ENCODE data around the gene UNC50. TPM values are rescaled to one million over a fixed set of nuclear protein-coding genes. Genes with fewer than 3 reads are reported as not detected.
A peak's percentile ranks its signal among the peaks of the same experiment; 100 is the strongest.

The UNC50 gene
- total and polyA plus RNA-seq, 2 donors (not counting 1 experiment from before 2014, with no cell fraction given) = 27.2 to 38.8 TPM

DNA sequence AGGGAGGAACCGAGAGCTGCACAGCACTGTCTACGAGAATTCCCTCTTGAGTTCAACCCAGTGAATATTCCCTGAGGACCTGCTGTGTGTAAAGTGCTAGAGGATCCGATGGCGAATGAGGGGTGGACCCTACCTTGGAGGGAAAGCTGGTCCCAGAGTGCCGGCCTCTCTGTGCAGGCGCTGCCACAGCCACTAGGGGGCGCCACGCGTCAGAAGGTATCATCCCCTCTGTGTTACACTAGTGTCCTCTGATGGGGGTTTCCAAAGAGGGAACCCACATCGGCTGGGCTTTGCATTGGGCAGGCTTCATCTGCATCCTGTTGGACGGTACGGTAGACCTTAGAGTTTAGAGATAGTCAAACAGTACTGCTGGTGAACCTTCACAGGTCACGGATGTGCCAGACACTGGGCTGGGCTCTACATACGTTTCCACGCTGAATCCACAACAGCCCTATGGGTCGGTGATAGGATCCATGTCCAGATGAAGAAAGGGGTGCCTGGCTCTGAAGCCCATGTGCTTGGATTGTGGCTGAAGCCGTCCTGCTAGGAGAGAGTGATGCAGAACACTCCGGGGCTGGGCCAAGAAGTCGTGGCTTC is 39.1 kb upstream of the UNC50 start:
- H3K27me3 ChIP-seq (replicated peaks in 1 of 4; ENCODE audit: control extremely low read depth in 1 of 4, control insufficient read depth in 3 of 4, insufficient read depth in 4 of 4, low read length in 3 of 4) = no peaks in the 10 kb centered on the region
- no peaks in the 10 kb centered on the region for H3K4me1 Mint-ChIP-seq
- TF ChIP-seq EZH2 (IDR thresholded peaks at IDR 0.05; ENCODE audit: borderline replicate concordance, insufficient read depth, low read depth, low read length, poor library complexity, severe bottlenecking) = no peak
- TF ChIP-seq CTCF (IDR thresholded peaks at IDR 0.05) = peak; percentile 93
- no peak overlapping the region for H2AFZ ChIP-seq (ENCODE audit: insufficient read depth, low read depth, low read length, poor library complexity, severe bottlenecking)
- ATAC-seq (ENCODE audit: low read depth) = peak; percentile 76
- H3K9me3 Mint-ChIP-seq (ENCODE audit: insufficient read depth) = no peaks in the 10 kb centered on the region
- H4K20me1 ChIP-seq (ENCODE audit: control insufficient read depth, insufficient read depth, low read length, poor library complexity, severe bottlenecking) = no peaks in the 10 kb centered on the region
- CTCF ChIA-PET = interaction anchor here (0.9 to 4.4 kb wide), 13 partner anchors 10 to 497 kb away, joined by 3 to 31 read pairs (median 4); no protein-coding TSS in a partner anchor
- H3K27ac ChIP-seq (ENCODE audit: low read length in 2 of 2) = no peak overlapping the region
- H3K4me3 Mint-ChIP-seq = no peak overlapping the region
- H3K27ac Mint-ChIP-seq = no peak overlapping the region
- H3K9me3 ChIP-seq (ENCODE audit: control extremely low read depth in 1 of 3, control insufficient read depth in 2 of 3, insufficient read depth in 1 of 3, low read length in 2 of 3) = no peaks in the 10 kb centered on the region
- peak; percentile 63 for DNase-seq
- intact Hi-C loops (cut with micrococcal nuclease) = loop anchor here (1.0 to 5.0 kb wide), 2 partner anchors 156 to 268 kb away; no protein-coding TSS in a partner anchor
- H3K9ac ChIP-seq (ENCODE audit: low read length) = no peak overlapping the region
- H3K4me1 ChIP-seq (ENCODE audit: control insufficient read depth in 2 of 2, insufficient read depth in 2 of 2, low read length in 2 of 2) = no peaks in the 10 kb centered on the region
- H3K79me2 ChIP-seq (ENCODE audit: control insufficient read depth, insufficient read depth, low read length) = no peaks in the 10 kb centered on the region
- POLR2A ChIA-PET = no interaction called here
- peaks cover 15 to 27% of the 10 kb centered on the region in 2 experiments for H3K36me3 ChIP-seq (replicated peaks in 1 of 2; ENCODE audit: control extremely low read depth in 1 of 2, control insufficient read depth in 1 of 2, extremely low read depth in 1 of 2, insufficient read depth in 2 of 2, low read length in 1 of 2)
- WGBS (ENCODE audit: insufficient coverage) = 74% methylated on average over 18 of the region's 19 CpGs
- no peak overlapping the region for H3K4me2 ChIP-seq (replicated peaks; ENCODE audit: low read depth, low read length, poor library complexity, severe bottlenecking)
- no peaks in the 10 kb centered on the region for H3K27me3 Mint-ChIP-seq
- H3K4me3 ChIP-seq (ENCODE audit: control extremely low read depth in 1 of 5, extremely low read depth in 1 of 5, insufficient read depth in 1 of 5, low read depth in 2 of 5, low read length in 4 of 5) = no peak overlapping the region

DNA sequence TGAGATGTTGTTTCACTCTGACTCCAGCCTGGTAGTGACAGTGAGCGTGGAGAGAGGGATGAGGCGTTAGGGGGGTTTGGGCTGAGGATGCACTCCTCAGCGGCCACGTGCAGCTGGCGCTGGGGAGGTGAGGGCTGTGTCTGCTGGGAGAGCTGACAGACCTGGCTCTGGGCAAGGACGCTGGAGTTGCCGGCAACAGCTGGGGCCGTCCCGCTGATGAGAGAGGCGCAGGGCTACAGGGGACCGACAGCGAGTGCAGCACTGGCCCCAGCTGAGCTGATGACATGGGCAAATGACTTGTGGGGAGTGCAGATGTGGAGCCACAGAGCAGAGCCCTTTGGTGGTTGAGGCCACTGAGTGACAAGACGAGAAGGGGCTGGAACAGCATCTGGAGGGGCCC is 38.5 kb upstream of the UNC50 start:
- TF ChIP-seq EZH2 (IDR thresholded peaks at IDR 0.05; ENCODE audit: borderline replicate concordance, insufficient read depth, low read depth, low read length, poor library complexity, severe bottlenecking) (no peak), CTCF (IDR thresholded peaks at IDR 0.05) (no peak)
- no peaks in the 10 kb centered on the region for H3K9me3 Mint-ChIP-seq (ENCODE audit: insufficient read depth)
- no peaks in the 10 kb centered on the region for H3K4me1 ChIP-seq (ENCODE audit: control insufficient read depth in 2 of 2, insufficient read depth in 2 of 2, low read length in 2 of 2)
- 97% methylated on average over 13 of the region's 13 CpGs for WGBS (ENCODE audit: insufficient coverage)
- H3K27ac ChIP-seq (ENCODE audit: low read length in 2 of 2) = no peak overlapping the region
- H3K9me3 ChIP-seq (ENCODE audit: control extremely low read depth in 1 of 3, control insufficient read depth in 2 of 3, insufficient read depth in 1 of 3, low read length in 2 of 3) = no peaks in the 10 kb centered on the region
- no peaks in the 10 kb centered on the region for H3K79me2 ChIP-seq (ENCODE audit: control insufficient read depth, insufficient read depth, low read length)
- no peak overlapping the region for H3K4me3 Mint-ChIP-seq
- intact Hi-C loops (cut with micrococcal nuclease) = loop anchor here (1.0 to 5.0 kb wide), 2 partner anchors 157 to 267 kb away; no protein-coding TSS in a partner anchor
- ATAC-seq (ENCODE audit: low read depth) (no peak), DNase-seq (no peak)
- ChIA-PET POLR2A (no interaction called here), CTCF (interaction anchor here (4.4 kb wide), 1 partner anchor 12 kb away, joined by 31 read pairs; no protein-coding TSS in a partner anchor)
- H3K27me3 ChIP-seq (replicated peaks in 1 of 4; ENCODE audit: control extremely low read depth in 1 of 4, control insufficient read depth in 3 of 4, insufficient read depth in 4 of 4, low read length in 3 of 4) = no peaks in the 10 kb centered on the region
- no peak overlapping the region for H3K9ac ChIP-seq (ENCODE audit: low read length)
- H3K4me2 ChIP-seq (replicated peaks; ENCODE audit: low read depth, low read length, poor library complexity, severe bottlenecking) = no peak overlapping the region
- no peaks in the 10 kb centered on the region for H3K4me1 Mint-ChIP-seq
- H2AFZ ChIP-seq (ENCODE audit: insufficient read depth, low read depth, low read length, poor library complexity, severe bottlenecking) = no peak overlapping the region
- no peaks in the 10 kb centered on the region for H3K27me3 Mint-ChIP-seq
- no peak overlapping the region for H3K27ac Mint-ChIP-seq
- H3K4me3 ChIP-seq (ENCODE audit: control extremely low read depth in 1 of 5, extremely low read depth in 1 of 5, insufficient read depth in 1 of 5, low read depth in 2 of 5, low read length in 4 of 5) = no peak overlapping the region
- no peaks in the 10 kb centered on the region for H4K20me1 ChIP-seq (ENCODE audit: control insufficient read depth, insufficient read depth, low read length, poor library complexity, severe bottlenecking)
- peaks cover 15 to 27% of the 10 kb centered on the region in 2 experiments for H3K36me3 ChIP-seq (replicated peaks in 1 of 2; ENCODE audit: control extremely low read depth in 1 of 2, control insufficient read depth in 1 of 2, extremely low read depth in 1 of 2, insufficient read depth in 2 of 2, low read length in 1 of 2)

Data from B cell (primary cell).